Coronary artery (tissue), 2 donors: ENCODE data around the gene GDPD4.

Experiments used
- DNase-seq: peaks from one replicate; pipeline ENCODE4 v3.0.0-alpha.2; 2017; ENCODE audit warnings: low spot score
- H3K27ac ChIP-seq, 2 donors: fragments of 200-600 bp; sonication (generic); one replicate each; pipeline ENCODE4 v1.5.1; 2016 to 2019
- H3K4me3 ChIP-seq: fragments of 200-600 bp; sonication (generic); 2 replicates; pipeline ENCODE4 v1.5.1; 2016; ENCODE audit warnings: mild to moderate bottlenecking, moderate library complexity
- TF ChIP-seq, protein P1 (sequence below): fragments of 200-600 bp; sonication (generic); IDR thresholded peaks from one replicate; pipeline ENCODE4 v1.5.1; 2019; ENCODE audit warnings: antibody characterized with exemption

GDPD4 gene

DNA sequence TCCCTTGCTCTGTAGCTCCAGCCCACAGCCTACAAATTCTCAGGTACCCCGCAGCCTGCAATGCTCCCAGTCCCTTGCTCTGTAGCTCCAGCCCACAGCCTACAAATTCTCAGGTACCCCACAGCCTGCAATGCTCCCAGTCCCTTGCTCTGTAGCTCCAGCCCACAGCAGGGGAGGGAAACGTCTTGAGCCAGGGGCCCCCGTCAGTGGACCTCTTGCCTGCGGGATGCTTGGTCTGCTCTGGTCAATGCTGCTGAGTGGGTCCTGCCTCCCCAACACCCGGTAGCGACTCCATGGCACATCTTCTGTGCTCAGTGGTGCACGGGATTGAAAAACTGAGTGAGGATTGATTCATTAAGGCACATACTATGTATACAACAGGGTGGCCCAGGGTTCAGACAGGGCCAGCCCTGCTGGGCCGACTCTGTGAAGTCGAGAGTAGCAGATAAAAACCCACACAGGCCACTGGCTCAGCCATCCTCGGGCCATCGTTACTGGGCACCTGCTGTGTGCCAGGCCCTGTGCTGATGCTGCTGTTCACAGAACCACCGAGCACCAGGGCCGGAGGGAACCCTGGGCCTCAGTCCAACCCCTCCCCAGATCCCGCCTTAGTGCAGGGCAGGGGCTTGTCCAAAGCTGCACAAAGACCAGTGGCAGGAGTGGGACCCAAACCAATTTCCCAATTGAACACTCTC lies 103.7 kb downstream of the GDPD4 start:
- Histone ChIP-seq H3K4me3 (no peak overlapping the region), H3K27ac (no peak overlapping the region)
- no peak for DNase-seq
- TF ChIP-seq, protein P1, sequence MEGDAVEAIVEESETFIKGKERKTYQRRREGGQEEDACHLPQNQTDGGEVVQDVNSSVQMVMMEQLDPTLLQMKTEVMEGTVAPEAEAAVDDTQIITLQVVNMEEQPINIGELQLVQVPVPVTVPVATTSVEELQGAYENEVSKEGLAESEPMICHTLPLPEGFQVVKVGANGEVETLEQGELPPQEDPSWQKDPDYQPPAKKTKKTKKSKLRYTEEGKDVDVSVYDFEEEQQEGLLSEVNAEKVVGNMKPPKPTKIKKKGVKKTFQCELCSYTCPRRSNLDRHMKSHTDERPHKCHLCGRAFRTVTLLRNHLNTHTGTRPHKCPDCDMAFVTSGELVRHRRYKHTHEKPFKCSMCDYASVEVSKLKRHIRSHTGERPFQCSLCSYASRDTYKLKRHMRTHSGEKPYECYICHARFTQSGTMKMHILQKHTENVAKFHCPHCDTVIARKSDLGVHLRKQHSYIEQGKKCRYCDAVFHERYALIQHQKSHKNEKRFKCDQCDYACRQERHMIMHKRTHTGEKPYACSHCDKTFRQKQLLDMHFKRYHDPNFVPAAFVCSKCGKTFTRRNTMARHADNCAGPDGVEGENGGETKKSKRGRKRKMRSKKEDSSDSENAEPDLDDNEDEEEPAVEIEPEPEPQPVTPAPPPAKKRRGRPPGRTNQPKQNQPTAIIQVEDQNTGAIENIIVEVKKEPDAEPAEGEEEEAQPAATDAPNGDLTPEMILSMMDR = no peak

DNA sequence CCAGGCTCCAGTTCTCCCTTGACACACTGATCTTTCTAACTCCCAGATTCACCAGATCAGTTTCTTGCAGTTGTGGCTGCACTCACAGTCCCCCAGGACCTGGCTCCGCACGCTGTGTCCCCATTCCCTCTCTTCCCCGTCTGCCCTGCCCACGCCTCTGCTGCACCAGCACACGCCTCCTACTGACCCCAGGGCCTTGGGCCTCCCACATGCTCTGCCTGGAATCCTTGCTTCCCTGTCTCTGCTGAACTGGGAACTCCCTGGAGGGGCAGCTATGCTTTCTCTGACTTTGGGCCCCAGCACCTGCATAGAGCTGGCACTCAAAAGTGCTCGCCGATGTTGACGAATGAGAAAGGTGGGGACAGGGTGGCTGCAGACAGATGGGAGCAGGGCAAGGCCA lies 104.5 kb downstream of the GDPD4 start:
- Histone ChIP-seq H3K27ac (no peak overlapping the region), H3K4me3 (no peak overlapping the region)
- no peak for DNase-seq
- TF ChIP-seq, protein P1 = no peak

DNA sequence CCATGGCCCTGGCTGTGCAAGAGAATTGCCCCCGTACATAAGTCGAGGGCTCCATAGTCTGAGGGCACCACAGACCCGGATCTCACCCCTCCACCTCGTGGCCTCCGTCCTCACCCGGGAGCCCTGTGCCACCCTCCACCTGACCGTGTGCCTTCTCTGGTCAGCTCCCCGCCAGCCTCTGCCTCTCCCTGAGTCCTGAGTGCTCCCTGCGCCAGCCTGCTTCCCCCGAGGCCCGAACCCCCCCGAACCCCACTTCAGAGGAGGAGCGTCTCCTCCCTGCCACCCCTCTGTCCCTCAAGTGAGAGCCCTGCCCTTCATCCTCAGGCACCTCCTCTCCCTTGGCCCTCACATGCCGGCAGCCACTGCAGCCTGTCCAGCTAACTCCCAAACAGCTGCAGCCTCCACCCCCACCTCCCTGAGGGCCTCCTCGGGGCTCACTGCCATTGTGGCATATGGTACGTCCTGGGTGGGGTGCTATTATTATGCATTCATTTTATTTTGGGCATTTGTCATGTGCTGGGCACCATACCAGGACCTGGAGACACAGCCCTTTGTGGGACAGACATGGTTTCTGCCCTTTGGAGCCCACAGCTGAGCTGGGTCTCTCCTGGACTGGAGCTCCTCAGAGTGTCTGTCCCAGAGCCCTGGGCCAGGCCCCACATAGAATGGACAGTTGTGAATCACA lies 106.3 kb downstream of the GDPD4 start:
- TF ChIP-seq, protein P1 = no peak
- no peak for DNase-seq
- H3K4me3 ChIP-seq = no peak overlapping the region
- H3K27ac ChIP-seq = no peak overlapping the region

DNA sequence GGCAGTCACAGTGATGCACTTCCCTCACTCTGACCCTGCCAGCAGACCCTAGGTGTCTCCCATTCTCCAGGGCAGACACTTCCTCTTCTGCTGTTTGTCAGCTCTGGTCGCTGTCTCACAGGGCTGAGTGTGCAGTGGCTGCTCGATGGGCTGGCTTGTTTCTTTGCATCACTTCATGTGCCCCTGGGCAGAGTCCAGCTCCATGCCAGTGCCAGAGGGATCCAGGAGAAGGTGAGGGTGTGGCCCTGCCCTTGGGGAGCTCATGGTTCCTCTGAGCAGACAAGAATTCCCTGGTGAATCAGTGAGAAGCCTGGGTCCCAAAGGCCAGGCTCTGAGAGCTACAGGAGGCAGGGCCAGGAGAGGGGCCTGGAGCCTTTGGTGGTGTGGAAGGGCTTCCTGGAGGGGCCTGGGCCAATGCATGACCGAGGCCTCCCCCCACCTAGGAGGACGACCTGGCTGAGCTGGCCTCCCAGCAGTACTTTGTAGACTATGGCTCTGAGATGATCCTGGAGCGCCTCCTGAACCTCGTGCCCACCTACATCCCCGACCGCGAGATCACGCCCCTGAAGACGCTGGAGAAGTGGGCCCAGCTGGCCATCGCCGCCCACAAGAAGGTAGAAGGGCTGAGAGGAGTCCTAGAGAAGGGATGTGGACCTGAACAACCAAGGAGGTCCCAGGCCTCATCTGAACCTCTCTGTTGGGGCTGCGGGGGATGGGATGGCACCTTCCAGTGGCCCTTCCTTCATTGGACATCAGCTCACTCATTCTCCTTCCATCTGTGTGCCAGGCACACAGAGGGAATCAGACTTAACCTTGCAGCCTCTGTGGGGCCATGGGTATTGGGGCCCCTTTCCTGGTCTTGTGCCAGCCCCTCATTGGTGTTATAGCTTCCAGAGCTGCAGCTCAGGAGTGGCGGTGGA lies 107.3 kb downstream of the GDPD4 start:
- H3K27ac ChIP-seq = no peak overlapping the region
- no peak for DNase-seq
- TF ChIP-seq, protein P1 = no peak
- H3K4me3 ChIP-seq = no peak overlapping the region

DNA sequence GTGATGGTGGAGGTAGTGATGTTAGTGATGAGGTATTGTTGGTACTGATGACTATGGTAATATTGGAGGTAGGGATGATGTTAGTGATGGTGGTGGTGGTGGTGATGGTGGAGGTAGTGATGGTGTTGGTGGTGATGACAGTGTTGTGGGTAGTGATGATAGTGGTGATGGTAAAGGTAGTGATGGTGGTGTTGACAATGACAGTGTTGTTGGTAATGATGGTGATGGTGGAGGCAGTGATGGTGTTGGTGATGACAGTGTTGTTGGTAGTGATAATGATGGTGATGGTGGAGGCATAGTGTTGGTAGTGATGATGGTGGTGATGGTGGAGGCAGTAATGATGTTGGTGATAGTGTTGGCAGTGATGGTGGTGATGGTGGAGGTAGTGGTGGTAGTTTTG lies 108.3 kb downstream of the GDPD4 start:
- Histone ChIP-seq H3K27ac (no peak overlapping the region), H3K4me3 (no peak overlapping the region)
- TF ChIP-seq, protein P1 = no peak
- DNase-seq = no peak

DNA sequence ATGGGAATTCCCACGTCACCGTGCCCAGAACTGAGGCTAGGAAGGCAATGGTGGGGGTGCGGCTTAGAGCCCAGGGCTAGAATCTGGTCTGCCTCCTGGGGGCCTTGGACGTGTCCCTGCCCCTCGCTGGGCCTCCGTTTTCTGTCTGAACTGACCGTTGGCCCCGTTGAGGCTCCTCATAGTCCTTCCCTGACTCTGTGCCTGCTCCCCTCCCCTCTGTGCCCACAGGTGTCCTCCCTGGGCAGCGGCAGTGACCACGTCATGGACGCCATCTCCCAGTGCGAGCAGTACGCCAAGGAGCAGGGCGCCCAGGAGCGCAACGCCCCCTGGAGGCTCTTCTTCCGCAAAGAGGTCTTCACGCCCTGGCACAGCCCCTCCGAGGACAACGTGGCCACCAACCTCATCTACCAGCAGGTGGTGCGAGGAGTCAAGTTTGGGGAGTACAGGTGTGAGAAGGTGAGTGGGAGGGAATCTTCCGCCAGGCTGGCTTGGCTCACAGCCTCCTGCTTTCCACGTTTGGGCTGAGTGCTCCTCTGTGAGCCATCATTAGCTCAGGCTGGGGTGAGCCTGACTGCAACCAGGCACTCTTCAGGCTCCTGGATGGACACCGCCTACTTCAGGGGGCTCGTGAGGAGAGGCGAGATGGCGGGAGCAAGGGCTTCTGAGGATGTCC lies 109.5 kb downstream of the GDPD4 start:
- TF ChIP-seq, protein P1 = no peak
- DNase-seq = no peak
- H3K4me3 ChIP-seq = no peak overlapping the region
- no peak overlapping the region for H3K27ac ChIP-seq
